ENCODE measurements around the gene TMBIM4. TPM values are rescaled to one million over a fixed set of nuclear protein-coding genes. Genes with fewer than 3 reads are reported as not detected.

The TMBIM4 gene
- total RNA-seq, 4 donors from 2014 or later = 104 to 131 (median 114) TPM

DNA sequence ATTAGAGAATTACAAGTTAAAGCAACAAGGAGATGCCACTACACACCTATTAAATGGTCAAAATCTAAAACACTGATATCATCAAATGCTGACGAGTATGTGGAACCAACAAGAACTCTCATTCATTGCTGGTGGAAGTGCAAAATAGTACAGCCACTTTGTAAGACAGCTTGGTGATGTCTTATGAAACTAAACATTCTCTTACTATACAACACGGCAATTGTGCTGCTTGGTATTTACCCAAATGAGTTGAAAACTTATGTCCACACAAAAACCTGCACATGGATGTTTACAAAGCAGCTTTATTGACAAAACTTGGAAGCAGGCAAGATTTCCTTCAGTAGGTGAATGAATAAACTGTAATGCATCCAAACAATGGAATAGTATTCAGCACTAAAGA, 3.2 kb downstream of the TMBIM4 start:
- H3K4me1 ChIP-seq = peaks cover 0 to 40% (median 9%) of the 10 kb centered on the region in 3 donors

DNA sequence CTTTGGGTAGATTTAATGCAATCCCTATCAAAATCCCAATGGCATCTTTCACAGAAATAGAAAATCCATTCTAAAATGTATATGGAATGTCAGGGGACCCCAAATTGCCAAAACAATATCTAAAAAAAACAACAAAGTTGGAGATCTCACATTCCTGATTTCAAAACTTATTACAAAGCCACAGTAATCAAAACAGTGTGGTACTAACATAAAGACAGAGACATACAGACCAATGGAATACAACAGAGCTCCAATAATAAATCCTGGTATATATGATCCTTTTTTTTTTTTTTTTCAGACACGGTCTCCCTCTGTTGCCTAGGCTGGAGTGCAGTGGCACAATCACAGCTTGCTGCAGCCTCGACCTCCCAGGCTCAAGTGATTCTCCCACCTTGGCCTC, 4.7 kb downstream of the TMBIM4 start:
- Histone ChIP-seq H3K4me1 (peaks cover 0 to 37% (median 9%) of the 10 kb centered on the region in 3 donors), H3K27ac (no peak overlapping the region), H3K36me3 (peaks cover 0 to 36% (median 0%) of the 10 kb centered on the region in 3 donors), H3K4me3 (no peak overlapping the region), H3K9me3 (peaks cover 0 to 3% (median 0%) of the 10 kb centered on the region in 3 donors), H3K27me3 (no peaks in the 10 kb centered on the region)
- TF ChIP-seq, protein P1, sequence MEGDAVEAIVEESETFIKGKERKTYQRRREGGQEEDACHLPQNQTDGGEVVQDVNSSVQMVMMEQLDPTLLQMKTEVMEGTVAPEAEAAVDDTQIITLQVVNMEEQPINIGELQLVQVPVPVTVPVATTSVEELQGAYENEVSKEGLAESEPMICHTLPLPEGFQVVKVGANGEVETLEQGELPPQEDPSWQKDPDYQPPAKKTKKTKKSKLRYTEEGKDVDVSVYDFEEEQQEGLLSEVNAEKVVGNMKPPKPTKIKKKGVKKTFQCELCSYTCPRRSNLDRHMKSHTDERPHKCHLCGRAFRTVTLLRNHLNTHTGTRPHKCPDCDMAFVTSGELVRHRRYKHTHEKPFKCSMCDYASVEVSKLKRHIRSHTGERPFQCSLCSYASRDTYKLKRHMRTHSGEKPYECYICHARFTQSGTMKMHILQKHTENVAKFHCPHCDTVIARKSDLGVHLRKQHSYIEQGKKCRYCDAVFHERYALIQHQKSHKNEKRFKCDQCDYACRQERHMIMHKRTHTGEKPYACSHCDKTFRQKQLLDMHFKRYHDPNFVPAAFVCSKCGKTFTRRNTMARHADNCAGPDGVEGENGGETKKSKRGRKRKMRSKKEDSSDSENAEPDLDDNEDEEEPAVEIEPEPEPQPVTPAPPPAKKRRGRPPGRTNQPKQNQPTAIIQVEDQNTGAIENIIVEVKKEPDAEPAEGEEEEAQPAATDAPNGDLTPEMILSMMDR (IDR thresholded peaks at IDR 0.05) = no peak
- no peak for TF ChIP-seq POLR2A (IDR thresholded peaks at IDR 0.05)
- DNase-seq = no peak
- intact Hi-C loops (cut with DNase I) = no loop called here
- 92% methylated on average over 2 of the region's 2 CpGs for WGBS, 2 donors

More for the DNA sequence above, 3.2 kb downstream of the TMBIM4 start:
- WGBS, 2 donors = 88 to 97% methylated on average over 2 of the region's 2 CpGs
- intact Hi-C loops (cut with DNase I) = no loop called here
- no peak for DNase-seq
- Histone ChIP-seq H3K4me3 (no peak overlapping the region), H3K36me3 (peaks cover 0 to 23% (median 0%) of the 10 kb centered on the region in 3 donors), H3K9me3 (peaks cover 0 to 3% (median 0%) of the 10 kb centered on the region in 3 donors), H3K27ac (no peak overlapping the region), H3K27me3 (no peaks in the 10 kb centered on the region)
- TF ChIP-seq, protein P1 (IDR thresholded peaks at IDR 0.05) = no peak
- no peak for TF ChIP-seq POLR2A (IDR thresholded peaks at IDR 0.05)

DNA sequence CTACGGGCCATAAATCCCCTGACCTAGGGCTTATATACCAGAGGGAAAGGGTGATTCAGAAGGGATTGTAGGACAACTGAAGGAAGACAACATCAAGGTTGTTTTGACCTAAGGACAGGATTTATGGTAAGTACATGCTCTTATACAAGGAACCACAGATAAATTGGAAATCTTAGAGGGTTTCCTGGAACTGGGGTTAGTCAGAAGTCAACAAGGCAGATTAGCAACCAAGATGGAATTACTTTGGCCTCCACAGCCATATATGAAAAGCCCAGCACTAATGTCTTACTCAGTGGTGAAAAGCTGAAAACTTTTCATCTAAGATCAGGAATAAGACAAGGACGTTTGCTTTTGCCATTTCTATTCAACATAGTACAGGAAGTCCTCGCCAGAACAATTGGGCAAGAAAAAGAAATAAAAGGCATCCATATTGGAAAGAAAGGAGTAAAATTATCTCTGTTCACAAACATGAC, 5.4 kb downstream of the TMBIM4 start:
- Histone ChIP-seq H3K27ac (no peak overlapping the region), H3K36me3 (peaks cover 0 to 44% (median 0%) of the 10 kb centered on the region in 3 donors), H3K9me3 (peaks cover 0 to 3% (median 0%) of the 10 kb centered on the region in 3 donors), H3K4me1 (peaks cover 0 to 35% (median 9%) of the 10 kb centered on the region in 3 donors), H3K4me3 (no peak overlapping the region), H3K27me3 (no peaks in the 10 kb centered on the region)
- WGBS, 2 donors = 76 to 85% methylated on average over 3 of the region's 3 CpGs
- intact Hi-C loops (cut with DNase I) = no loop called here
- no peak for DNase-seq
- TF ChIP-seq, protein P1 (IDR thresholded peaks at IDR 0.05) = no peak
- TF ChIP-seq POLR2A (IDR thresholded peaks at IDR 0.05) = no peak

DNA sequence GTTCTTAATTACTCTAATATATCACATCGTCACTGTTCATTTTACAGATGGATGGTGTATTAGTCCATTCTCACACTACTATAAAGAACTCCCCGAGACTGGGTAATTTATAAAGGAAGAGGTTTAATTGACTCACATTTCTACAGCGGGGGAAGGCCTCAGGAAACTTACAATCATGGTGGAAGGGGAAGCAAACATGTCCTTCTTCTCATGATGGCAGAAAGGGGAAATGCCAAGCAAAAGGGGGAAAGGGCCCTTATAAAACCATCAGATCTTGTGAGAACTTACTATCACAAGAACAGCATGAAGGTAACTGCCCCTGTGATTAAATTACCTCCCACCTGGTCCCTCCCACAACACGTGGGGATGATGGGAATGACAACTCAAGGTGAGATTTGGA, 6.5 kb downstream of the TMBIM4 start:
- TF ChIP-seq, protein P1 (IDR thresholded peaks at IDR 0.05) = no peak
- TF ChIP-seq POLR2A (IDR thresholded peaks at IDR 0.05) = no peak
- H3K4me1 ChIP-seq = peaks cover 0 to 29% (median 6%) of the 10 kb centered on the region in 3 donors
- no peak overlapping the region for H3K4me3 ChIP-seq
- no peak for DNase-seq
- intact Hi-C loops (cut with DNase I) = no loop called here
- H3K36me3 ChIP-seq = peaks cover 0 to 52% (median 0%) of the 10 kb centered on the region in 3 donors
- peaks cover 0 to 3% (median 0%) of the 10 kb centered on the region in 3 donors for H3K9me3 ChIP-seq
- H3K27ac ChIP-seq = no peak overlapping the region
- H3K27me3 ChIP-seq = no peaks in the 10 kb centered on the region
- 64 to 68% methylated on average over 4 of the region's 4 CpGs for WGBS, 2 donors

DNA sequence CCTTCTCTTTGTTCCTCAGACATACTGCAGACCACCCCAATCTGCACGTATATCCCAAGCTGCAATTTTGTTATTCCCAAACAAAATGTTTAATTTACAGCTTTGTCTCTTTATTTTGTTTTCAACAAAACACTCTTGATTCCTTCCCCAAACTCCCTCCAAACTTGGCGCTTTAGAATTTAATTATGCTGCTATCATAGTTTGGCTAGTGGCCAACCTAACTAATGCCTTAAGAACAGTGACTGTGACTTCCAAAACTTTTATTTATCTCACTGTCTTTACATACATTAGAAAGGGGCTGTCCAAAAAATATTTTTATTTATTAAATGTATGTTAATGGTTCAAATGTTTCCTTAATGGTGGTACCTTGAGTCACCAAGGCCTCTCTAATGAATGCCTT, 7.1 kb downstream of the TMBIM4 start:
- 78 to 84% methylated on average over 2 of the region's 2 CpGs for WGBS, 2 donors
- DNase-seq = no peak
- peaks cover 0 to 52% (median 0%) of the 10 kb centered on the region in 3 donors for H3K36me3 ChIP-seq
- TF ChIP-seq POLR2A (IDR thresholded peaks at IDR 0.05) = no peak
- TF ChIP-seq, protein P1 (IDR thresholded peaks at IDR 0.05) = no peak
- intact Hi-C loops (cut with DNase I) = no loop called here
- H3K27me3 ChIP-seq = no peaks in the 10 kb centered on the region
- H3K4me1 ChIP-seq = peaks cover 0 to 23% (median 0%) of the 10 kb centered on the region in 3 donors
- H3K9me3 ChIP-seq = peaks cover 0 to 3% (median 0%) of the 10 kb centered on the region in 3 donors
- H3K4me3 ChIP-seq = no peak overlapping the region
- no peak overlapping the region for H3K27ac ChIP-seq

Measured in esophagus squamous epithelium (tissue), 5 donors.